Activated CD8-positive, alpha-beta T cell treated with anti-CD3 and anti-CD28 coated beads for 36 hours (primary cell): ENCODE data around the gene PF4V1. TPM values are rescaled to one million over a fixed set of nuclear protein-coding genes. Genes with fewer than 3 reads are reported as not detected.

ENCODE experiments used
- ATAC-seq: fragments of 200-7000 bp; cut with Tn5 transposase; one replicate; pipeline ENCODE4 v1.10.0; 2021; ENCODE audit warnings: mild to moderate bottlenecking, moderate library complexity
- CTCF ChIA-PET: fragments of 350-600 bp; sonication (Branson Sonifier 250); formaldehyde crosslinking; loops from one replicate; lab custom pipeline; 2021; ENCODE audit warnings: antibody characterized with exemption; lab: Charles Lee
- POLR2A ChIA-PET: fragments of 350-600 bp; sonication (Branson Sonifier 250); formaldehyde crosslinking; loops from one replicate; lab custom pipeline; 2021; ENCODE audit warnings: antibody characterized with exemption; lab: Charles Lee
- DNase-seq: peaks from one replicate; pipeline ENCODE4 v3.0.0-alpha.2; 2020
- H3K27ac Mint-ChIP-seq: one replicate; pipeline ENCODE4 v1.8.0; 2021; ENCODE audit warnings: mild to moderate bottlenecking, mixed read lengths
- H3K27me3 Mint-ChIP-seq: one replicate; pipeline ENCODE4 v1.8.0; 2021; ENCODE audit warnings: mixed read lengths
- H3K36me3 Mint-ChIP-seq: one replicate; pipeline ENCODE4 v1.8.0; 2021; ENCODE audit warnings: low read depth, mixed read lengths
- H3K4me1 Mint-ChIP-seq: one replicate; pipeline ENCODE4 v1.8.0; 2021; ENCODE audit warnings: low read depth, mixed read lengths
- H3K4me3 Mint-ChIP-seq: one replicate; pipeline ENCODE4 v1.8.0; 2021; ENCODE audit warnings: mild to moderate bottlenecking, moderate library complexity, mixed read lengths
- H3K9me3 Mint-ChIP-seq: one replicate; pipeline ENCODE4 v1.8.0; 2021; ENCODE audit warnings: mixed read lengths
- intact Hi-C: fragments of 100-400 bp; cut with micrococcal nuclease; formaldehyde crosslinking; loops from one replicate; pipeline ENCODE4 v1.10.0; 2022
- total RNA-seq, 2 experiments: library from RNA; stranded (reverse); gene quantifications; one replicate each; pipeline ENCODE4 v1.2.3, GENCODE V29; 2021
- TF ChIP-seq, protein P1 (sequence below): fragments of 200-600 bp; IDR thresholded peaks from one replicate; pipeline ENCODE4 v1.8.0; 2022; ENCODE audit warnings: antibody characterized with exemption, mild to moderate bottlenecking

The PF4V1 gene
- total RNA-seq, 2 experiments from 2014 or later = not detected

DNA sequence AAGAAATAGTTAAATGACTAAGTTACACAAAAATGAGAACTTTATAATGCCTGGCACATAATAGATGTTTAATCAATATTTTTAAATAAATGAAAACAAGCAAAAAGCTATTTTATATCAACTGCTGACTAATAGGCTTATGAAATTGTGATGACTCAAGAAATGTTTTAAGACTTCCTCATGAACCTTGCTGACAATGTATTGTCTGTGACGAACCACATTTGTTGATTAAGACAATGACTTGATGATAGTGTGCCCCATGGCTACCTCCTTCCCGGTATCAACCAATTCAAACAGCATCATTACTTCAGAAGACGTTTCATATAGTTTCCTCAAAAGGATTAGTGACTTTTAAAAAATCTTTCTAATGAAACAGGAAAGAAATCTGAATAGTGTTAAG lies 8.8 kb upstream of the PF4V1 start:
- CTCF ChIA-PET = no interaction called here
- TF ChIP-seq, protein P1, sequence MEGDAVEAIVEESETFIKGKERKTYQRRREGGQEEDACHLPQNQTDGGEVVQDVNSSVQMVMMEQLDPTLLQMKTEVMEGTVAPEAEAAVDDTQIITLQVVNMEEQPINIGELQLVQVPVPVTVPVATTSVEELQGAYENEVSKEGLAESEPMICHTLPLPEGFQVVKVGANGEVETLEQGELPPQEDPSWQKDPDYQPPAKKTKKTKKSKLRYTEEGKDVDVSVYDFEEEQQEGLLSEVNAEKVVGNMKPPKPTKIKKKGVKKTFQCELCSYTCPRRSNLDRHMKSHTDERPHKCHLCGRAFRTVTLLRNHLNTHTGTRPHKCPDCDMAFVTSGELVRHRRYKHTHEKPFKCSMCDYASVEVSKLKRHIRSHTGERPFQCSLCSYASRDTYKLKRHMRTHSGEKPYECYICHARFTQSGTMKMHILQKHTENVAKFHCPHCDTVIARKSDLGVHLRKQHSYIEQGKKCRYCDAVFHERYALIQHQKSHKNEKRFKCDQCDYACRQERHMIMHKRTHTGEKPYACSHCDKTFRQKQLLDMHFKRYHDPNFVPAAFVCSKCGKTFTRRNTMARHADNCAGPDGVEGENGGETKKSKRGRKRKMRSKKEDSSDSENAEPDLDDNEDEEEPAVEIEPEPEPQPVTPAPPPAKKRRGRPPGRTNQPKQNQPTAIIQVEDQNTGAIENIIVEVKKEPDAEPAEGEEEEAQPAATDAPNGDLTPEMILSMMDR = no peak
- Mint-ChIP-seq H3K36me3 (no peaks in the 10 kb centered on the region), H3K27me3 (peaks cover 3% of the 10 kb centered on the region), H3K27ac (no peak overlapping the region), H3K9me3 (no peaks in the 10 kb centered on the region), H3K4me3 (no peak overlapping the region), H3K4me1 (no peaks in the 10 kb centered on the region)
- DNase-seq = no peak
- ATAC-seq = no peak
- POLR2A ChIA-PET = no interaction called here
- intact Hi-C loops = no loop called here

DNA sequence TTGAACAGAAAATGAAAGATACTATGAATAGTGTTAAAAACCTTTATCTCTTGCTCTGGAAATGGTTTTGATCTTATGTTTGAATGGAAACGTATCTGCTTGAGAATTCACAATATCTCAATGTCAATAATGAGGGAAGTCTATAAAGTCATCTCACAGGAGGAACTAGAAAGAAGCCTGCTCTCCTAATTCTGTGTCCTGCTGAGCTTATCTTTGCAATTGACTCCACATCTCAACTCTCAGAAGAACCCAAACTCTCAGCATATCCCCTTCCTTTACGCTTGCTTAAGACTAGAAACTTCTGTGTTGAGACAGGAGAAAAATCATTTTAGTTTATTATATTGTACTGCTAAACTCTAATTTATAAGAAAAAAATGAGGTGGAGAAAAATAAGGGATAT lies 8.3 kb upstream of the PF4V1 start:
- no peaks in the 10 kb centered on the region for H3K27me3 Mint-ChIP-seq
- no peak overlapping the region for H3K27ac Mint-ChIP-seq
- TF ChIP-seq, protein P1 = no peak
- ChIA-PET POLR2A (no interaction called here), CTCF (no interaction called here)
- ATAC-seq = no peak
- H3K36me3 Mint-ChIP-seq = no peaks in the 10 kb centered on the region
- H3K4me3 Mint-ChIP-seq = no peak overlapping the region
- no peak for DNase-seq
- no peaks in the 10 kb centered on the region for H3K4me1 Mint-ChIP-seq
- intact Hi-C loops = no loop called here
- H3K9me3 Mint-ChIP-seq = no peaks in the 10 kb centered on the region

- TF ChIP-seq, protein P1 = no peak
- no peaks in the 10 kb centered on the region for H3K4me1 Mint-ChIP-seq
- no peaks in the 10 kb centered on the region for H3K36me3 Mint-ChIP-seq
- POLR2A ChIA-PET = no interaction called here
- no peak for ATAC-seq
- CTCF ChIA-PET = no interaction called here
- no peak overlapping the region for H3K27ac Mint-ChIP-seq
- DNase-seq = no peak
- no peaks in the 10 kb centered on the region for H3K27me3 Mint-ChIP-seq
- intact Hi-C loops = no loop called here
- no peak overlapping the region for H3K4me3 Mint-ChIP-seq
- H3K9me3 Mint-ChIP-seq = no peaks in the 10 kb centered on the region
Measured at GRCh38 chr4:73847526-73848182, 5.4 kb upstream of the PF4V1 start.

- TF ChIP-seq, protein P1 = no peak
- H3K27ac Mint-ChIP-seq = no peak overlapping the region
- intact Hi-C loops = no loop called here
- CTCF ChIA-PET = no interaction called here
- no peaks in the 10 kb centered on the region for H3K36me3 Mint-ChIP-seq
- H3K4me3 Mint-ChIP-seq = no peak overlapping the region
- DNase-seq (no peak), ATAC-seq (no peak)
- H3K4me1 Mint-ChIP-seq = no peaks in the 10 kb centered on the region
- no peaks in the 10 kb centered on the region for H3K27me3 Mint-ChIP-seq
- H3K9me3 Mint-ChIP-seq = no peaks in the 10 kb centered on the region
- POLR2A ChIA-PET = no interaction called here
Measured at GRCh38 chr4:73848183-73848777, 4.8 kb upstream of the PF4V1 start.

DNA sequence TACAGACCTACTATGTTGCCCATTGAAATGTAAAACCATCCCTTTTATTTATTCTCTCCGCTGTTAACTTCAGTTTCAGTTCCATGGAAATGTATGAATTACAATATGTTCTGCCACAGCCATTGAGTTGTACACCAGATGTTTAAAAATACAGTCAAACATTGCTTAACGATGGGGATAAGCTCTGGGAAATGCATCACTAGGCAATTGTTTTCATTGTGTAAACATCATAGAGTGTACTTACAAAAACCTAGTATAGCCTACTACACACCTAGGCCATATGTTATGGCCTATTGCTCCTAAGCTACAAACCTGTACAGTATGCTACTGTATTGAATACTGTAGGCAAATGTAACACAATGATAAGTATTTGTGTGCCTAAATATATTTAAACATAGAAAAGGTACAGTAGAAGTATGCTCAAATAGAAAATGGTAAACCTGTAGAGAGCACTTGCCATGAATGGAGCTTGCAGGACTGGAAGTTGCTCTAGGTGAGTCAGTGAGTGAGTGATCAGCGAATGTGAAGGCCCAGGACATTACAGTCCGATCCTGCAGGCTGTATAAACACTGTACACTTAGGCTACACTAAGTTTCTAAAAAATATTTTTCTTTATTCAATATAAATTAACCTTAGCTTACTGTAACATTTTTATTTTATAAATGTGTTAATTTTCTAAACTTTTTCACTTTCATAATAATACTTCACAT lies 2.7 kb upstream of the PF4V1 start:
- Mint-ChIP-seq H3K4me1 (no peaks in the 10 kb centered on the region), H3K9me3 (no peaks in the 10 kb centered on the region), H3K27ac (no peak overlapping the region), H3K4me3 (no peak overlapping the region), H3K36me3 (no peaks in the 10 kb centered on the region), H3K27me3 (peaks cover 4% of the 10 kb centered on the region)
- TF ChIP-seq, protein P1 = no peak
- ATAC-seq (no peak), DNase-seq (no peak)
- ChIA-PET POLR2A (no interaction called here), CTCF (no interaction called here)
- intact Hi-C loops = no loop called here
